CD8-positive, alpha-beta memory T cell (primary cell): ENCODE measurements around the gene AMH. TPM values are rescaled to one million over a fixed set of nuclear protein-coding genes. Genes with fewer than 3 reads are reported as not detected.

Source experiments
- CTCF ChIA-PET: fragments of 350-600 bp; sonication (Branson Sonifier 250); formaldehyde crosslinking; loops from one replicate; lab custom pipeline; 2021; ENCODE audit warnings: antibody characterized with exemption; lab: Charles Lee
- POLR2A ChIA-PET: fragments of 350-600 bp; sonication (Branson Sonifier 250); formaldehyde crosslinking; loops from one replicate; lab custom pipeline; 2021; ENCODE audit warnings: antibody characterized with exemption; lab: Charles Lee
- DNase-seq, 5 donors: peaks; one replicate each; pipeline versions ENCODE4 v3.0.0 to v3.0.0-alpha.2; 2020 to 2022; ENCODE audit warnings: mixed read lengths in 1 of 5
- H3K27ac ChIP-seq: one replicate; pipeline ENCODE4 v1.7.0; 2013; ENCODE audit warnings: low read depth, mild to moderate bottlenecking, low read length, moderate library complexity
- H3K27me3 ChIP-seq: 2 replicates; pipeline ENCODE4 v1.7.0; 2013; ENCODE audit warnings: low read length, mild to moderate bottlenecking; ENCODE audit not compliant: insufficient read depth, poor library complexity, severe bottlenecking
- H3K36me3 ChIP-seq: 2 replicates; pipeline ENCODE4 v1.7.0; 2013; ENCODE audit warnings: mild to moderate bottlenecking, low read length, moderate library complexity; ENCODE audit not compliant: insufficient read depth
- H3K4me1 ChIP-seq: 2 replicates; pipeline ENCODE4 v1.7.0; 2013; ENCODE audit warnings: mild to moderate bottlenecking, low read length, moderate library complexity; ENCODE audit not compliant: insufficient read depth
- H3K4me3 ChIP-seq: 2 replicates; pipeline ENCODE4 v1.7.0; 2013; ENCODE audit warnings: mild to moderate bottlenecking, low read length
- H3K9me3 ChIP-seq: 2 replicates; pipeline ENCODE4 v1.7.0; 2013; ENCODE audit warnings: mild to moderate bottlenecking, low read length
- H3K27ac Mint-ChIP-seq, 8 donors: one replicate each; pipeline ENCODE4 v1.8.0; 2020 to 2021; ENCODE audit warnings: mixed read lengths in 8 of 8, mild to moderate bottlenecking in 6 of 8, inconsistent platforms in 3 of 8, moderate library complexity in 3 of 8
- H3K27me3 Mint-ChIP-seq, 2 donors: one replicate each; pipeline ENCODE4 v1.8.0; 2020 to 2021; ENCODE audit warnings: mixed read lengths in 2 of 2, mild to moderate bottlenecking in 1 of 2, moderate library complexity in 1 of 2
- H3K36me3 Mint-ChIP-seq, 3 donors: one replicate each; pipeline ENCODE4 v1.8.0; 2020 to 2021; ENCODE audit warnings: mixed read lengths in 3 of 3, inconsistent platforms in 1 of 3, mild to moderate bottlenecking in 1 of 3
- H3K4me1 Mint-ChIP-seq, 3 donors: one replicate each; pipeline ENCODE4 v1.8.0; 2020 to 2021; ENCODE audit warnings: mixed read lengths in 3 of 3, inconsistent platforms in 1 of 3, mild to moderate bottlenecking in 1 of 3
- H3K4me3 Mint-ChIP-seq, 7 donors: one replicate each; pipeline ENCODE4 v1.8.0; 2020 to 2021; ENCODE audit warnings: mixed read lengths in 7 of 7, mild to moderate bottlenecking in 6 of 7, moderate library complexity in 4 of 7, inconsistent platforms in 2 of 7
- H3K9me3 Mint-ChIP-seq, 5 donors: one replicate each; pipeline ENCODE4 v1.8.0; 2020 to 2022; ENCODE audit warnings: mixed read lengths in 5 of 5, mild to moderate bottlenecking in 3 of 5, moderate library complexity in 2 of 5, inconsistent platforms in 1 of 5
- polyA plus RNA-seq: library from polyadenylated mRNA; unstranded; fragments of 300-500 nt; fragmentation: Illumina TruSeq; gene quantifications from one replicate; pipeline ENCODE4 v1.2.3, GENCODE V29; 2021
- total RNA-seq, 2 experiments: library from RNA; stranded (reverse); gene quantifications; one replicate each; pipeline ENCODE4 v1.2.3, GENCODE V29; 2021

AMH gene
- total and polyA plus RNA-seq, 3 experiments from 2014 or later, result 5.9 to 7.4 TPM; not detected in 1

- Mint-ChIP-seq H3K4me1 (peaks cover 10 to 20% (median 12%) of the 10 kb centered on the region in 3 donors), H3K27ac (peak within 1 kb of the TSS in 6 of 8 donors; percentile 4 to 85 (median 80)), H3K9me3 (no peaks in the 10 kb centered on the region), H3K27me3 (peaks cover 0 to 2% of the 10 kb centered on the region in 2 donors), H3K36me3 (peaks cover 0 to 1% (median 1%) of the 10 kb centered on the region in 3 donors), H3K4me3 (peak within 1 kb of the TSS in 6 of 7 donors; percentile 62 to 80 (median 72))
- H3K27ac ChIP-seq, result peak within 1 kb of the TSS; percentile 16
- ChIA-PET CTCF (interaction anchor here (4.9 kb wide), 1 partner anchor 9 kb away, joined by 24 read pairs; no protein-coding TSS in a partner anchor), POLR2A (interaction anchor here (1.0 to 1.8 kb wide), 3 partner anchors 8 to 10 kb away, joined by 3 to 7 read pairs (median 4); no protein-coding TSS in a partner anchor)
- no peaks in the 10 kb centered on the region for H3K9me3 ChIP-seq
- H3K36me3 ChIP-seq, result no peaks in the 10 kb centered on the region
- peaks cover 15% of the 10 kb centered on the region for H3K4me1 ChIP-seq
- H3K4me3 ChIP-seq, result peak within 1 kb of the TSS; percentile 22
- no peaks in the 10 kb centered on the region for H3K27me3 ChIP-seq
- peak in 2 of 5 donors; percentile 37 to 68 for DNase-seq
These were observed 33.1 kb downstream of the AMH start, which contains the start of gene PEAK3 for GRCh38 chr19:2282062-2282861. PEAK3 (minus strand) TSS chr19:2282175; CDS start chr19:2280931, 1,244 bp downstream.

- no peaks in the 10 kb centered on the region for H3K36me3 Mint-ChIP-seq
- DNase-seq, result no peak
- Histone ChIP-seq H3K4me3 (no peak overlapping the region), H3K9me3 (no peaks in the 10 kb centered on the region), H3K4me1 (peaks cover 15% of the 10 kb centered on the region), H3K36me3 (no peaks in the 10 kb centered on the region), H3K27ac (no peak overlapping the region), H3K27me3 (no peaks in the 10 kb centered on the region)
- peak overlapping the region in 6 of 8 donors; percentile 4 to 85 (median 80) for H3K27ac Mint-ChIP-seq
- ChIA-PET POLR2A (interaction anchor here (1.4 to 1.8 kb wide), 2 partner anchors 9 to 11 kb away, joined by 4 to 7 read pairs; no protein-coding TSS in a partner anchor), CTCF (interaction anchor here (4.9 kb wide), 1 partner anchor 9 kb away, joined by 24 read pairs; no protein-coding TSS in a partner anchor)
- peaks cover 10 to 20% (median 12%) of the 10 kb centered on the region in 3 donors for H3K4me1 Mint-ChIP-seq
- peaks cover 0 to 2% of the 10 kb centered on the region in 2 donors for H3K27me3 Mint-ChIP-seq
- H3K4me3 Mint-ChIP-seq, result peak overlapping the region in 6 of 7 donors; percentile 49 to 80 (median 72)
- H3K9me3 Mint-ChIP-seq, result no peaks in the 10 kb centered on the region
These were observed 33.7 kb downstream of the AMH start for GRCh38 chr19:2282862-2283237.

DNA sequence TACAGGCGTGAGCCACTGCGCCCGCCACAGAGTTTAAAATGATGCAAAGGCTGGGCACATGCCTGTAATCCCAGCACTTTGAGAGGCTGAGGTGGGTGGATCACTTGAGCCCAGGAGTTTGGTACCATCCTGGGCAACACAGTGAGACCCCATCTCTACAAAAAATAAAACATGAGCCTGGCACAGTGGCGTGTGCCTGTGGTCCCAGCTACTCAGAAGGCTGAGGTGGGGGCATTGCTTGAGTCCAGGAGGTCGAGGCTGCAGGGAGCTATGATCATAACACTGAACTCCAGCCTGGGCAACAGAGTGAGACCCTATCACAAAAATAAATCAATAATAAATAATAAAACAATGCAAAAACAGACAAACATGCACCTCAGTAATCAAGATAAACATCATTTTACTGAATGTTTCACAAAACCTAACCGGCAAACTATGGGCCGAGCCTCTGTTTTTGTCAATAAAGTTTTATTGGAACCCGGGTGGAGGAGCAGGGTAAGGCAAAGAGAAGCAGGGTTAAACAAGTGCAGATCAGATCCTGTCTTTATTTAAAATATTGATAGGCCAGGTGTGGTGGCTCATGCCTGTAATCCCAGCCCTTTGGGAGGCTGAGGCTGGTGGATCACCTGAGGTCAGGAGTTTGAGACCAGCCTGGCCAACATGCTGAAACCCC, 34.8 kb downstream of the AMH start:
- Histone ChIP-seq H3K27me3 (no peaks in the 10 kb centered on the region), H3K27ac (no peak overlapping the region), H3K36me3 (no peaks in the 10 kb centered on the region), H3K4me1 (peaks cover 21% of the 10 kb centered on the region), H3K9me3 (no peaks in the 10 kb centered on the region), H3K4me3 (no peak overlapping the region)
- ChIA-PET CTCF (interaction anchor here (4.9 kb wide), 1 partner anchor 10 kb away, joined by 24 read pairs; no protein-coding TSS in a partner anchor), POLR2A (interaction anchor here (0.7 to 1.8 kb wide), 3 partner anchors 10 to 818 kb away, joined by 3 to 8 read pairs (median 7); no protein-coding TSS in a partner anchor)
- Mint-ChIP-seq H3K4me3 (no peak overlapping the region), H3K4me1 (peaks cover 16 to 30% (median 20%) of the 10 kb centered on the region in 3 donors), H3K36me3 (no peaks in the 10 kb centered on the region), H3K9me3 (no peaks in the 10 kb centered on the region), H3K27me3 (peaks cover 0 to 6% of the 10 kb centered on the region in 2 donors), H3K27ac (peak overlapping the region in 3 of 8 donors; percentile 15 to 50 (median 21))
- DNase-seq, result no peak

DNA sequence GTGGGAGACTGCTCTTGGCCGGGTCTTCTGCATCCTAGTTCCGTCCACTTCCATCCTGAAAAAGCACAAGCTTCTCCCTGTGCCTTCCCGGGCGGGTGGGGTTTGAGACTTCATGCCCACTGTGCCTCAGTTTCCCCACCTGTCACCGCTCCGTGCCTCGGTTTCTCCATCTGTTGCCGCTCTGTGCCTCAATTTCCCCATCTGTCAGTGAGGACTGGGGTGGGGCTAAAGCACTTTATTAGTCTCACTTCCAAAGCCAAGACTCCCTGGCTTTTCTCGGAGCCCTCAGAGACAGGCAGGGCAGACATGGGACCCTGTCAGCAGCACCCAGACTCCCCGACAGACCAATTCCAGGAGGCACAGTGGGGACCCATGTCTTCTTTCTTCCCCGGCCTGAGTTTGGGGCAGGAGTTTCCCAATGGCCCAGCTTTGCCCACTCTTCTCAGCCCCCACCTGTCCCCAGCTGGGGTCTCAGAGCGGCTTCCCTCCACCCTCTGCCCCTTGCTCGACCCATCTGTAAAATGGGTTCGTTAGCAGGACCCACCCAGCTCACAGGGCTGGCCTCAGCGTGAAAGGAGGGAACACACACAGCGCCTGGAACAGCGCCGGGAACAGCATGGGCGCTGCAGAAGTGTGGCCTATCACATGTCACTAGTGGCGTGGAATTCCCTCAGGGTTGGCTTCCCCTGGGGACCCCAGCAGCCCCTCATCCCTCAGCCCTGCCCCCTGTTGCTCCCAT, 37.4 kb downstream of the AMH start:
- DNase-seq, result no peak
- Histone ChIP-seq H3K4me1 (peaks cover 31% of the 10 kb centered on the region), H3K4me3 (no peak overlapping the region), H3K27me3 (no peaks in the 10 kb centered on the region), H3K36me3 (no peaks in the 10 kb centered on the region), H3K9me3 (no peaks in the 10 kb centered on the region), H3K27ac (no peak overlapping the region)
- CTCF ChIA-PET, result interaction anchor here (1.1 to 4.9 kb wide), 4 partner anchors 9 to 29 kb away, joined by 3 to 33 read pairs (median 14); no protein-coding TSS in a partner anchor
- POLR2A ChIA-PET, result interaction anchor here (0.6 to 1.0 kb wide), 3 partner anchors 11 to 103 kb away, joined by 3 to 9 read pairs (median 3); no protein-coding TSS in a partner anchor
- peaks cover 25 to 43% (median 28%) of the 10 kb centered on the region in 3 donors for H3K4me1 Mint-ChIP-seq
- H3K4me3 Mint-ChIP-seq, result peak overlapping the region in 1 of 7 donors; percentile 27
- H3K27ac Mint-ChIP-seq, result no peak overlapping the region
- no peaks in the 10 kb centered on the region for H3K9me3 Mint-ChIP-seq
- peaks cover 0 to 8% of the 10 kb centered on the region in 2 donors for H3K27me3 Mint-ChIP-seq
- H3K36me3 Mint-ChIP-seq, result peaks cover 0 to 7% (median 0%) of the 10 kb centered on the region in 3 donors

GRCh38 chr19:2287585-2288337, 38.6 kb downstream of the AMH start:
- Histone ChIP-seq H3K36me3 (no peaks in the 10 kb centered on the region), H3K27ac (no peak overlapping the region), H3K4me1 (peaks cover 19% of the 10 kb centered on the region), H3K4me3 (no peak overlapping the region), H3K9me3 (no peaks in the 10 kb centered on the region), H3K27me3 (no peaks in the 10 kb centered on the region)
- ChIA-PET CTCF (interaction anchor here (1.2 to 2.9 kb wide), 4 partner anchors 9 to 26 kb away, joined by 3 to 33 read pairs (median 5); no protein-coding TSS in a partner anchor), POLR2A (interaction anchor here (0.6 to 1.5 kb wide), 5 partner anchors 10 to 102 kb away, joined by 3 to 9 read pairs (median 3); no protein-coding TSS in a partner anchor)
- H3K27me3 Mint-ChIP-seq, result peaks cover 0 to 8% of the 10 kb centered on the region in 2 donors
- no peak for DNase-seq
- H3K4me3 Mint-ChIP-seq, result peak overlapping the region in 1 of 7 donors; percentile 56
- H3K27ac Mint-ChIP-seq, result peak overlapping the region in 3 of 8 donors; percentile 55 to 85 (median 77)
- H3K4me1 Mint-ChIP-seq, result peaks cover 20 to 36% (median 21%) of the 10 kb centered on the region in 3 donors
- H3K36me3 Mint-ChIP-seq, result peaks cover 0 to 10% (median 0%) of the 10 kb centered on the region in 3 donors
- no peaks in the 10 kb centered on the region for H3K9me3 Mint-ChIP-seq

DNA sequence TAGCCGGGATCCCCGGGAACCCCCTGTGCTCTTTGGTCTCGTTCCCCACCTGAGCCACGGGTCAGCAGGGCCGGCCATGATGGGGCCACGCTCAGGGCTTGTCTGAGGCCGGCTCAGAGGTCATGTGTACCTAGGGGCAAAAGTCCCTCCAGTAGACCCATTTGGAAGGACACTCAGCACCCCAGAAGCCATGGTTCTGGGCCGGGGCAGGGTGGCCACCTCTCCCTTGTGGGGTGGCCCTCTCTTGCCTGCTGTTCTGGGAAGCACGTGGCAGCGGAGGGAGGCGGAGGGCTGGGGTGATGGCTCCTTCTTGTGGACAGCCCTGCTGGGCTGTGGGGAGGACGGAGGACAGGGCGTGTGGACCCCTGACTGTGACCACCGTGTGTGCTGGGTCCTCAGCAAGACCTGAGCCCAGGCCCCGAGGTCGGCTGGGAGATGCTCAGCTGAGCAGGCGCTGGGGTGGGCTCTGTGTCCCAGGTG, 39.3 kb downstream of the AMH start:
- peak overlapping the region in 6 of 7 donors; percentile 82 to 90 (median 87) for H3K4me3 Mint-ChIP-seq
- peaks cover 0 to 8% of the 10 kb centered on the region in 2 donors for H3K27me3 Mint-ChIP-seq
- no peaks in the 10 kb centered on the region for H3K27me3 ChIP-seq
- DNase-seq, result no peak
- peaks cover 16 to 35% (median 17%) of the 10 kb centered on the region in 3 donors for H3K4me1 Mint-ChIP-seq
- H3K27ac ChIP-seq, result no peak overlapping the region
- ChIA-PET CTCF (interaction anchor here (0.9 to 2.9 kb wide), 7 partner anchors 10 to 29 kb away, joined by 3 to 33 read pairs (median 5); no protein-coding TSS in a partner anchor), POLR2A (interaction anchor here (1.2 to 1.8 kb wide), 4 partner anchors 12 to 35 kb away, joined by 4 to 11 read pairs (median 8); no protein-coding TSS in a partner anchor)
- H3K36me3 ChIP-seq, result no peaks in the 10 kb centered on the region
- no peaks in the 10 kb centered on the region for H3K9me3 ChIP-seq
- H3K36me3 Mint-ChIP-seq, result peaks cover 0 to 12% (median 0%) of the 10 kb centered on the region in 3 donors
- H3K4me3 ChIP-seq, result no peak overlapping the region
- H3K9me3 Mint-ChIP-seq, result no peaks in the 10 kb centered on the region
- peaks cover 18% of the 10 kb centered on the region for H3K4me1 ChIP-seq
- peak overlapping the region in 5 of 8 donors; percentile 36 to 85 (median 64) for H3K27ac Mint-ChIP-seq
